Pancreas (tissue), 10 donors: Measurements from ENCODE around the gene CNTNAP4. TPM values are rescaled to one million over a fixed set of nuclear protein-coding genes. Genes with fewer than 3 reads are reported as not detected.

Source experiments
- ATAC-seq, 4 donors: fragments of 200-7000 bp; cut with Tn5 transposase; one replicate each; pipeline versions ENCODE4 v1.8.0 to v1.9.1; 2020; ENCODE audit warnings: mild to moderate bottlenecking in 4 of 4, moderate library complexity in 4 of 4
- DNase-seq, 6 donors: peaks; one replicate each; pipeline ENCODE4 v3.0.0-alpha.2; 2020
- FAIRE-seq: peaks from 2 replicates; lab custom pipeline; 2012; peaks lifted over from hg19 to GRCh38; lab: Jason Lieb, UNC
- H3K27ac ChIP-seq, 4 donors: fragments of 200-600 bp; sonication (generic); 1 replicate in 3 of 4; 2 replicates in 1 of 4; pipeline versions ENCODE4 v1.5.0 to v1.8.0; 2020
- H3K27me3 ChIP-seq, 4 donors: fragments of 200-600 bp; one replicate each; pipeline ENCODE4 v1.8.0; 2021
- H3K36me3 ChIP-seq, 3 donors: fragments of 200-600 bp; sonication (generic) in 1 of 3; one replicate each; pipeline versions ENCODE4 v1.5.0 to v1.8.0; 2020 to 2021
- H3K4me1 ChIP-seq, 3 donors: fragments of 200-600 bp; one replicate each; pipeline ENCODE4 v1.8.0; 2021
- H3K4me3 ChIP-seq, 4 donors: fragments of 200-600 bp; sonication (generic) in 2 of 4; one replicate each; pipeline versions ENCODE4 v1.5.0 to v1.8.0; 2020 to 2021
- H3K9me3 ChIP-seq, 4 donors: fragments of 200-600 bp; one replicate each; pipeline ENCODE4 v1.8.0; 2021
- CTCF ChIP-seq, 4 donors: fragments of 200-600 bp; sonication (generic) in 3 of 4; IDR thresholded peaks; one replicate each; pipeline versions ENCODE4 v1.5.0 to v1.8.0; 2021; ENCODE audit warnings: antibody characterized with exemption in 4 of 4
- WGBS, 2 donors: extraction: QIAGEN DNeasy Blood & Tissue Kit; methylation state at CpG; one replicate each; pipeline ENCODE4 v1.1.7; 2013; 5-methylcytosine and 5-hydroxymethylcytosine counted together
- intact Hi-C, 3 donors: fragments of 100-400 bp; cut with DNase I; formaldehyde crosslinking; loops; one replicate each; pipeline versions ENCODE4 v1.11.1 to v1.14.2; 2022
- polyA plus RNA-seq, 2 donors: library from polyadenylated mRNA; stranded (reverse); fragments of 200-250 nt; gene quantifications; one replicate each; pipeline ENCODE4 v1.2.3, GENCODE V29; 2013
- total RNA-seq, 6 donors: library from RNA; stranded (reverse); fragmentation: NEBNext Ultra II Directional in 4 of 6; extraction: Animal tissue kit (Norgen Biotek cat#: 25700) in 4 of 6; gene quantifications; one replicate each; pipeline versions ENCODE4 v1.2.1 to v1.2.4, GENCODE V29; 2021 to 2023
- donor health status: healthy with polysubstance abuse.
- donor health status: DM: no; HTN: no; CAD: no; lungs with moderate emphysema.
- donor health status: DM: no; HTN: no; CAD: no.
- donor health status: control.
- donor health status: control.
- donor health status: Bipolar disorder and iron deficiency.
- donor health status: DM: yes; HTN: yes; CAD: no.
- donor health status: DM: no; HTN: no; CAD: no.
- donor health status: DM: no; HTN: no; CAD: no.
- donor health status: DM: yes; HTN: yes; CAD: no.

Gene CNTNAP4
- total and polyA plus RNA-seq, 8 donors = not detected

DNA sequence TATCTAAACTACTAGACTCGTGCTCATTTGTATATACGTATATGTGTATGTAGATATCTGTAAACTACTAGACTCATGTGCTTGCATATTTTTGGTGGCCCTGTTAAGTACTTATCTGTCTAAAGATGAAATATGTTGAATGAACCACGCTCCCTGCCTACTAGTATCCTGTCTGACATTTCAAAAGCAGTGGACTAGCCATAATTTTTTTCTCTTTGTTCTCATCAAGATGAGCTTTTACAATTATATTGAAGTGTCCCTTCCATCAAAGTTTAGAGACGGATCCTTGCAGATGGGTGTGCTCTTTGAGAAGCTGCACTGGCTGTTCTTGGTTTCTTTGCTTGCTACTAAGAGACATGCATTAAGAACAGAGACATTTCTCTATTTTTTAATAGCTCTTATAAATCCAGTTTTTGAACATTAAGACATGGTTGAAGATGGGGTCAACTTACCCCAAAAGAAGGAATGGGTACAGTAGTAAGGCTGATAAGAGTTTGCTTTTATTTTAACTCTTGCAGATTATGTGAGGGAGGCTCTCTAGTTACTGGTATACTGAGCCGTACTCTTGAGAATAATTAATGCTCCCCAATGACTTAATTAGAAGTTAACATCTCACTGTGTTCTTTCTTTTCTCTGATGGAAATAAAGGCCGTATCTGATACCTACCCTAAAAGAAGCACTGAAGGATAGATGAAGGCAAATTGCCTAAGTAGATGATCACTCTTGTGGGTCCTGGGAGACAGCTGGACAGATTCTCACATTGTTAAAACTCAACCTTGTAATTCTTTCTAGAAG lies 3.4 kb downstream of the CNTNAP4 start:
- DNase-seq (no peak), FAIRE-seq (no peak), ATAC-seq (no peak)
- H3K9me3 ChIP-seq = no peaks in the 10 kb centered on the region
- intact Hi-C loops = no loop called here
- no peaks in the 10 kb centered on the region for H3K36me3 ChIP-seq
- 84 to 89% methylated on average over 6 of the region's 6 CpGs for WGBS, 2 donors
- TF ChIP-seq CTCF (IDR thresholded peaks at IDR 0.05) = no peak
- no peak overlapping the region for H3K4me3 ChIP-seq
- peaks cover 0 to 5% (median 0%) of the 10 kb centered on the region in 4 donors for H3K27me3 ChIP-seq
- no peak overlapping the region for H3K27ac ChIP-seq
- no peaks in the 10 kb centered on the region for H3K4me1 ChIP-seq

- no peak overlapping the region for H3K27ac ChIP-seq
- H3K4me3 ChIP-seq = no peak overlapping the region
- no peak for FAIRE-seq
- no peak for TF ChIP-seq CTCF (IDR thresholded peaks at IDR 0.05)
- H3K27me3 ChIP-seq = no peaks in the 10 kb centered on the region
- intact Hi-C loops = no loop called here
- H3K9me3 ChIP-seq = no peaks in the 10 kb centered on the region
- H3K36me3 ChIP-seq = no peaks in the 10 kb centered on the region
- no peaks in the 10 kb centered on the region for H3K4me1 ChIP-seq
- 52 to 56% methylated on average over 3 of the region's 3 CpGs for WGBS, 2 donors
- no peak for DNase-seq
- ATAC-seq = no peak
Measured at GRCh38 chr16:76287466-76287865, 10.3 kb downstream of the CNTNAP4 start.

GRCh38 chr16:76292218-76292617 lies 15.0 kb downstream of the CNTNAP4 start:
- DNase-seq = no peak
- 78 to 79% methylated on average over 5 of the region's 5 CpGs for WGBS, 2 donors
- H3K36me3 ChIP-seq = no peaks in the 10 kb centered on the region
- H3K4me3 ChIP-seq = no peak overlapping the region
- no peaks in the 10 kb centered on the region for H3K9me3 ChIP-seq
- FAIRE-seq = no peak
- no peak for TF ChIP-seq CTCF (IDR thresholded peaks at IDR 0.05)
- no peaks in the 10 kb centered on the region for H3K27me3 ChIP-seq
- intact Hi-C loops = no loop called here
- no peak overlapping the region for H3K27ac ChIP-seq
- ATAC-seq = no peak
- no peaks in the 10 kb centered on the region for H3K4me1 ChIP-seq

- DNase-seq = no peak
- H3K27ac ChIP-seq = no peak overlapping the region
- no peak overlapping the region for H3K4me3 ChIP-seq
- no peak for TF ChIP-seq CTCF (IDR thresholded peaks at IDR 0.05)
- no peaks in the 10 kb centered on the region for H3K9me3 ChIP-seq
- ATAC-seq = no peak
- H3K27me3 ChIP-seq = no peaks in the 10 kb centered on the region
- WGBS, 2 donors = 80 to 90% methylated on average over 3 of the region's 3 CpGs
- H3K4me1 ChIP-seq = no peaks in the 10 kb centered on the region
- no peaks in the 10 kb centered on the region for H3K36me3 ChIP-seq
- no peak for FAIRE-seq
- intact Hi-C loops = no loop called here
Measured at GRCh38 chr16:76293980-76294379, 16.8 kb downstream of the CNTNAP4 start.
